K562 (cell line): ENCODE results near the gene SRBD1.

ENCODE experiments used
- SP2 ChIP-seq: IDR thresholded peaks from 2 replicates; pipeline ENCODE4 v1.6.1; 2011; ENCODE audit warnings: mild to moderate bottlenecking, low read depth, low read length, moderate library complexity; ENCODE audit not compliant: poor library complexity, severe bottlenecking; ENCODE audit errors: extremely low read depth
- TBL1XR1 ChIP-seq, 2 experiments: IDR thresholded peaks; 2 replicates each; pipeline ENCODE4 v1.6.1; 2012; ENCODE audit warnings: improper control_type of control experiment in 2 of 2, low read length in 2 of 2, mild to moderate bottlenecking in 1 of 2
- ZNF24 ChIP-seq: fragments of 450-650 bp; IDR thresholded peaks from 2 replicates; pipeline ENCODE4 v1.6.1; 2016

GRCh38 chr2:45631955-45632354, 20.9 kb upstream of the SRBD1 start:
- no peak for TF ChIP-seq TBL1XR1 (IDR thresholded peaks at IDR 0.05; ENCODE audit: low read length in 2 of 2)
- TF ChIP-seq SP2 = no peak
- TF ChIP-seq ZNF24 = no peak
